GM19239 (cell line): ENCODE data around the gene TXNL1.
"Not testable (repeated sequence)": the region's sequence is repeated elsewhere in the genome, so short reads cannot be mapped to it uniquely, and the experiment has no call there.

Experiments
- DNase-seq: peaks from one replicate; pipeline ENCODE4 v3.0.0; 2011; ENCODE audit warnings: low spot score; ENCODE audit not compliant: insufficient read length
- FAIRE-seq: peaks from 2 replicates; lab custom pipeline; 2011; peaks lifted over from hg19 to GRCh38; lab: Jason Lieb, UNC

The TXNL1 gene

GRCh38 chr18:56638232-56639103 lies at the start of gene TXNL1:
Gene TXNL1, minus strand, starts transcription at chr18:56638592. Its CDS starts 152 bp downstream, at chr18:56638440.
- DNase-seq (peak; percentile 73), FAIRE-seq (peak; percentile 98)

GRCh38 chr18:56684277-56684676 lies 45.9 kb upstream of the TXNL1 start:
- FAIRE-seq = no peak
- no peak for DNase-seq

- FAIRE-seq = no peak
Observed at GRCh38 chr18:56678836-56679565, 40.6 kb upstream of the TXNL1 start.

GRCh38 chr18:56676639-56677038 lies 38.2 kb upstream of the TXNL1 start:
- DNase-seq = no peak
- FAIRE-seq = no peak

More at GRCh38 chr18:56678836-56679565, 40.6 kb upstream of the TXNL1 start:
- no peak for DNase-seq

GRCh38 chr18:56672981-56673380 lies 34.6 kb upstream of the TXNL1 start:
- no peak for FAIRE-seq
- no peak for DNase-seq

- DNase-seq (no peak), FAIRE-seq (no peak)
Observed at GRCh38 chr18:56672391-56672790, 34.0 kb upstream of the TXNL1 start.

GRCh38 chr18:56662902-56663301 lies 24.5 kb upstream of the TXNL1 start:
- FAIRE-seq = no peak
- no peak for DNase-seq

- no peak for DNase-seq
- no peak for FAIRE-seq
Observed at GRCh38 chr18:56662502-56662901, 24.1 kb upstream of the TXNL1 start.

GRCh38 chr18:56662063-56662408 lies 23.6 kb upstream of the TXNL1 start:
- FAIRE-seq (no peak), DNase-seq (no peak)

GRCh38 chr18:56661360-56662062 lies 23.1 kb upstream of the TXNL1 start:
- no peak for FAIRE-seq
- DNase-seq = no peak

GRCh38 chr18:56660655-56661054 lies 22.3 kb upstream of the TXNL1 start:
- DNase-seq (no peak), FAIRE-seq (no peak)

- FAIRE-seq (no peak), DNase-seq (no peak)
Observed at GRCh38 chr18:56659111-56659510, 20.7 kb upstream of the TXNL1 start.

GRCh38 chr18:56658261-56658660 lies 19.9 kb upstream of the TXNL1 start:
- FAIRE-seq (no peak), DNase-seq (no peak)

GRCh38 chr18:56654280-56654679 lies 15.9 kb upstream of the TXNL1 start:
- DNase-seq, FAIRE-seq: not testable (repeated sequence)

GRCh38 chr18:56652802-56653201 lies 14.4 kb upstream of the TXNL1 start:
- FAIRE-seq (peak; percentile 14), DNase-seq (no peak)

- FAIRE-seq = peak; percentile 26
- DNase-seq = no peak
Observed at GRCh38 chr18:56651771-56652092, 13.3 kb upstream of the TXNL1 start.

- peak; percentile 96 for FAIRE-seq
- DNase-seq = peak; percentile 57
Observed at GRCh38 chr18:56650944-56651770, 12.8 kb upstream of the TXNL1 start, which contains the start of gene WDR7. Gene WDR7, plus strand, starts transcription at chr18:56651359. Its CDS starts 21,157 bp downstream, at chr18:56672516.

- no peak for FAIRE-seq
- no peak for DNase-seq
Observed at GRCh38 chr18:56649996-56650395, 11.6 kb upstream of the TXNL1 start.

GRCh38 chr18:56647951-56648893 lies 9.8 kb upstream of the TXNL1 start:
- DNase-seq = no peak
- no peak for FAIRE-seq
